Mucosa of stomach (tissue), 1 donor: ENCODE results near the gene NGF.
"Not testable (repeated sequence)": the region's sequence is repeated elsewhere in the genome, so short reads cannot be mapped to it uniquely, and the experiment has no call there.

ENCODE experiments used
- H3K27me3 ChIP-seq: one replicate; pipeline ENCODE4 v1.7.0; 2013; ENCODE audit warnings: mild to moderate bottlenecking, low read length; ENCODE audit not compliant: control insufficient read depth, insufficient read depth
- H3K36me3 ChIP-seq: one replicate; pipeline ENCODE4 v1.7.0; 2013; ENCODE audit warnings: low read length; ENCODE audit not compliant: control insufficient read depth, insufficient read depth
- H3K4me1 ChIP-seq: one replicate; pipeline ENCODE4 v1.7.0; 2013; ENCODE audit warnings: mild to moderate bottlenecking, low read length; ENCODE audit not compliant: control insufficient read depth, insufficient read depth
- H3K4me3 ChIP-seq: one replicate; pipeline ENCODE4 v1.7.0; 2013; ENCODE audit warnings: low read length
- H3K9ac ChIP-seq: one replicate; pipeline ENCODE4 v1.7.0; 2013; ENCODE audit warnings: mild to moderate bottlenecking, low read length, moderate library complexity
- H3K9me3 ChIP-seq: one replicate; pipeline ENCODE4 v1.7.0; 2013; ENCODE audit warnings: mild to moderate bottlenecking, low read length, moderate library complexity; ENCODE audit not compliant: control insufficient read depth
- donor health status: Pancreatic carcinoma.

Gene NGF

GRCh38 chr1:115317101-115318012, 20.7 kb downstream of the NGF start:
- no peak overlapping the region for H3K9ac ChIP-seq
- H3K36me3 ChIP-seq: no peaks in the 10 kb centered on the region
- H3K9me3 ChIP-seq: no peaks in the 10 kb centered on the region
- no peaks in the 10 kb centered on the region for H3K4me1 ChIP-seq
- H3K4me3 ChIP-seq: no peak overlapping the region
- no peaks in the 10 kb centered on the region for H3K27me3 ChIP-seq

- Histone ChIP-seq H3K27me3 (no peaks in the 10 kb centered on the region), H3K4me1 (no peaks in the 10 kb centered on the region), H3K36me3 (no peaks in the 10 kb centered on the region)
Measured at GRCh38 chr1:115314765-115315164, 23.3 kb downstream of the NGF start.

GRCh38 chr1:115314092-115314491, 24.0 kb downstream of the NGF start:
- H3K4me3 ChIP-seq: no peak overlapping the region
- H3K9ac ChIP-seq: no peak overlapping the region
- no peaks in the 10 kb centered on the region for H3K27me3 ChIP-seq
- H3K9me3 ChIP-seq: no peaks in the 10 kb centered on the region
- H3K36me3 ChIP-seq: no peaks in the 10 kb centered on the region
- H3K4me1 ChIP-seq: no peaks in the 10 kb centered on the region

More at GRCh38 chr1:115314765-115315164, 23.3 kb downstream of the NGF start:
- Histone ChIP-seq H3K9me3 (no peaks in the 10 kb centered on the region), H3K9ac (no peak overlapping the region), H3K4me3 (no peak overlapping the region)

- Histone ChIP-seq H3K4me1 (no peaks in the 10 kb centered on the region), H3K4me3 (no peak overlapping the region), H3K27me3 (no peaks in the 10 kb centered on the region), H3K9me3 (no peaks in the 10 kb centered on the region), H3K36me3 (no peaks in the 10 kb centered on the region), H3K9ac (no peak overlapping the region)
Measured at GRCh38 chr1:115313182-115313581, 24.9 kb downstream of the NGF start.

- Histone ChIP-seq H3K36me3 (no peaks in the 10 kb centered on the region), H3K27me3 (no peaks in the 10 kb centered on the region), H3K4me1 (no peaks in the 10 kb centered on the region), H3K4me3 (no peak overlapping the region), H3K9me3 (no peaks in the 10 kb centered on the region), H3K9ac (no peak overlapping the region)
Measured at GRCh38 chr1:115312742-115313141, 25.3 kb downstream of the NGF start.

GRCh38 chr1:115311474-115311989, 26.5 kb downstream of the NGF start:
- no peak overlapping the region for H3K9ac ChIP-seq
- no peaks in the 10 kb centered on the region for H3K4me1 ChIP-seq
- H3K9me3 ChIP-seq: no peaks in the 10 kb centered on the region
- no peak overlapping the region for H3K4me3 ChIP-seq
- no peaks in the 10 kb centered on the region for H3K36me3 ChIP-seq
- H3K27me3 ChIP-seq: no peaks in the 10 kb centered on the region

- no peak overlapping the region for H3K9ac ChIP-seq
- H3K36me3 ChIP-seq: no peaks in the 10 kb centered on the region
- H3K4me3 ChIP-seq: no peak overlapping the region
- no peaks in the 10 kb centered on the region for H3K4me1 ChIP-seq
- H3K27me3 ChIP-seq: no peaks in the 10 kb centered on the region
- H3K9me3 ChIP-seq: no peaks in the 10 kb centered on the region
Measured at GRCh38 chr1:115310581-115311473, 27.2 kb downstream of the NGF start.

GRCh38 chr1:115309504-115309903, 28.5 kb downstream of the NGF start:
- H3K9me3 ChIP-seq, H3K36me3 ChIP-seq, H3K27me3 ChIP-seq, H3K9ac ChIP-seq, H3K4me3 ChIP-seq, H3K4me1 ChIP-seq: not testable (repeated sequence)

- Histone ChIP-seq H3K9ac (no peak overlapping the region), H3K27me3 (no peaks in the 10 kb centered on the region), H3K36me3 (no peaks in the 10 kb centered on the region), H3K4me3 (no peak overlapping the region), H3K9me3 (no peaks in the 10 kb centered on the region), H3K4me1 (no peaks in the 10 kb centered on the region)
Measured at GRCh38 chr1:115308969-115309368, 29.1 kb downstream of the NGF start.

GRCh38 chr1:115307661-115308060, 30.4 kb downstream of the NGF start:
- H3K9ac ChIP-seq: no peak overlapping the region
- no peak overlapping the region for H3K4me3 ChIP-seq
- no peaks in the 10 kb centered on the region for H3K9me3 ChIP-seq
- no peaks in the 10 kb centered on the region for H3K27me3 ChIP-seq
- no peaks in the 10 kb centered on the region for H3K4me1 ChIP-seq
- H3K36me3 ChIP-seq: no peaks in the 10 kb centered on the region

GRCh38 chr1:115306146-115306545, 31.9 kb downstream of the NGF start:
- Histone ChIP-seq H3K4me1 (no peaks in the 10 kb centered on the region), H3K4me3 (no peak overlapping the region), H3K36me3 (no peaks in the 10 kb centered on the region), H3K9me3 (no peaks in the 10 kb centered on the region), H3K27me3 (no peaks in the 10 kb centered on the region), H3K9ac (no peak overlapping the region)

GRCh38 chr1:115303364-115303763, 34.7 kb downstream of the NGF start:
- Histone ChIP-seq H3K9ac (no peak overlapping the region), H3K9me3 (no peaks in the 10 kb centered on the region), H3K4me3 (no peak overlapping the region), H3K27me3 (no peaks in the 10 kb centered on the region), H3K4me1 (no peaks in the 10 kb centered on the region), H3K36me3 (no peaks in the 10 kb centered on the region)
